IMR-90 (cell line): ENCODE data around the gene R3HDML. TPM values are rescaled to one million over a fixed set of nuclear protein-coding genes. Genes with fewer than 3 reads are reported as not detected.

ENCODE experiments used
- ATAC-seq: fragments of 200-7000 bp; cut with Tn5 transposase; 2 replicates; pipeline ENCODE4 v1.9.1; 2020; ENCODE audit warnings: low read depth, mild to moderate bottlenecking, moderate library complexity
- BruUV-seq: library from RNA; stranded (reverse); fragments of 400-500 nt; replicated peaks from 2 replicates; lab custom pipeline; 2021; lab: Mats Ljungman, UMichigan
- CTCF ChIA-PET: fragments of 300-600 bp; formaldehyde crosslinking; extraction: SDS; loops from one replicate; lab custom pipeline; 2021; ENCODE audit warnings: antibody characterized with exemption; lab: Yijun Ruan, JAX
- POLR2A ChIA-PET: fragments of 300-600 bp; sonication (Branson Sonifier 250); formaldehyde crosslinking; loops from one replicate; lab custom pipeline; 2022; ENCODE audit warnings: antibody characterized with exemption; ENCODE audit not compliant: unreplicated experiment; lab: Charles Lee
- DNase-seq: peaks from one replicate; pipeline ENCODE4 v3.0.0; 2013
- H2AFZ ChIP-seq: replicated peaks from 2 replicates; pipeline ENCODE3; 2013; ENCODE audit warnings: low read length, mild to moderate bottlenecking; ENCODE audit not compliant: poor library complexity
- H2AK5ac ChIP-seq: 2 replicates; pipeline ENCODE4 v1.6.1; 2013; ENCODE audit warnings: low read depth, low read length, inconsistent platforms
- H2AK9ac ChIP-seq: replicated peaks from 2 replicates; pipeline ENCODE3; 2013; ENCODE audit warnings: mild to moderate bottlenecking, low read depth, low read length, moderate library complexity; ENCODE audit not compliant: poor library complexity
- H2BK120ac ChIP-seq: 2 replicates; pipeline ENCODE4 v1.6.1; 2013; ENCODE audit warnings: low read depth, low read length, inconsistent platforms
- H2BK15ac ChIP-seq: 3 replicates; pipeline ENCODE4 v1.6.1; 2013; ENCODE audit warnings: low read depth, low read length, inconsistent platforms
- H2BK20ac ChIP-seq: 2 replicates; pipeline ENCODE4 v1.6.1; 2013; ENCODE audit warnings: low read depth, mild to moderate bottlenecking, inconsistent platforms, low read length, moderate library complexity
- H2BK5ac ChIP-seq: 2 replicates; pipeline ENCODE4 v1.6.1; 2013; ENCODE audit warnings: mild to moderate bottlenecking, low read depth, low read length, inconsistent platforms; ENCODE audit not compliant: poor library complexity, severe bottlenecking
- H3K14ac ChIP-seq: replicated peaks from 2 replicates; pipeline ENCODE4 v1.6.1; 2013; ENCODE audit warnings: low read depth, low read length, inconsistent platforms
- H3K18ac ChIP-seq: 2 replicates; pipeline ENCODE4 v1.6.1; 2013; ENCODE audit warnings: low read depth, low read length, control low read depth
- H3K23ac ChIP-seq: 2 replicates; pipeline ENCODE4 v1.6.1; 2013; ENCODE audit warnings: low read depth, low read length, inconsistent platforms
- H3K27ac ChIP-seq: 2 replicates; pipeline ENCODE4 v1.5.1; 2013; ENCODE audit warnings: mild to moderate bottlenecking, control low read depth, low read length; ENCODE audit not compliant: insufficient read depth
- H3K27me3 ChIP-seq: 2 replicates; pipeline ENCODE4 v1.6.1; 2013; ENCODE audit warnings: low read length; ENCODE audit not compliant: control insufficient read depth, insufficient read depth
- H3K36me3 ChIP-seq: 2 replicates; pipeline ENCODE4 v1.6.1; 2013; ENCODE audit warnings: low read length, mixed read lengths; ENCODE audit not compliant: control insufficient read depth, insufficient read depth
- H3K4ac ChIP-seq: 2 replicates; pipeline ENCODE4 v1.6.1; 2013; ENCODE audit warnings: low read depth, low read length, inconsistent platforms
- H3K4me1 ChIP-seq: 2 replicates; pipeline ENCODE4 v1.6.1; 2013; ENCODE audit warnings: low read length, mixed read lengths; ENCODE audit not compliant: control insufficient read depth, insufficient read depth
- H3K4me2 ChIP-seq: 2 replicates; pipeline ENCODE4 v1.6.1; 2013; ENCODE audit warnings: low read depth, mild to moderate bottlenecking, control low read depth, low read length, moderate library complexity
- H3K4me3 ChIP-seq: 2 replicates; pipeline ENCODE4 v1.5.1; 2013; ENCODE audit warnings: low read depth, mild to moderate bottlenecking, control low read depth, low read length, moderate library complexity; ENCODE audit not compliant: insufficient read depth
- H3K56ac ChIP-seq: 2 replicates; pipeline ENCODE4 v1.6.1; 2013; ENCODE audit warnings: low read length, inconsistent platforms; ENCODE audit not compliant: insufficient read depth; ENCODE audit errors: extremely low read depth
- H3K79me1 ChIP-seq, 2 experiments: 2 replicates each; pipeline ENCODE4 v1.6.1; 2013; ENCODE audit warnings: low read length in 2 of 2, inconsistent platforms in 1 of 2, low read depth in 1 of 2
- H3K9ac ChIP-seq: 2 replicates; pipeline ENCODE4 v1.6.1; 2013; ENCODE audit warnings: low read depth, low read length, control low read depth
- H3K9me1 ChIP-seq: 2 replicates; pipeline ENCODE4 v1.6.1; 2013; ENCODE audit warnings: low read length, inconsistent platforms; ENCODE audit not compliant: insufficient read depth
- H3K9me3 ChIP-seq: 2 replicates; pipeline ENCODE4 v1.6.1; 2013; ENCODE audit warnings: low read length; ENCODE audit not compliant: control insufficient read depth, insufficient read depth
- H4K20me1 ChIP-seq: 2 replicates; pipeline ENCODE4 v1.6.1; 2013; ENCODE audit warnings: low read length, inconsistent platforms; ENCODE audit not compliant: insufficient read depth
- H4K5ac ChIP-seq: 2 replicates; pipeline ENCODE4 v1.6.1; 2013; ENCODE audit warnings: mild to moderate bottlenecking, low read depth, low read length, control low read depth
- H4K8ac ChIP-seq, 2 experiments: 2 replicates each; pipeline ENCODE4 v1.6.1; 2013; ENCODE audit warnings: low read depth in 2 of 2, low read length in 2 of 2, control low read depth in 1 of 2, inconsistent platforms in 1 of 2
- H4K91ac ChIP-seq: 2 replicates; pipeline ENCODE4 v1.6.1; 2013; ENCODE audit warnings: low read depth, low read length, inconsistent platforms; ENCODE audit not compliant: insufficient read depth
- BHLHE40 ChIP-seq: fragments of 150-350 bp; IDR thresholded peaks from 2 replicates; pipeline ENCODE4 v1.6.1; 2016; ENCODE audit warnings: mild to moderate bottlenecking, low read depth, low read length
- CEBPB ChIP-seq: IDR thresholded peaks from 2 replicates; pipeline ENCODE4 v1.6.1; 2012; ENCODE audit warnings: low read depth, low read length, improper control_type of control experiment
- CHD1 ChIP-seq: IDR thresholded peaks from 2 replicates; pipeline ENCODE4 v1.6.1; 2012; ENCODE audit warnings: low read depth, low read length, improper control_type of control experiment
- ELK1 ChIP-seq: fragments of 150-350 bp; IDR thresholded peaks from 2 replicates; pipeline ENCODE4 v1.6.1; 2016; ENCODE audit warnings: low read depth, mild to moderate bottlenecking, low read length, moderate library complexity, borderline replicate concordance
- FOS ChIP-seq: fragments of 150-350 bp; IDR thresholded peaks from 2 replicates; pipeline ENCODE4 v1.6.1; 2016; ENCODE audit warnings: low read depth, low read length
- MAFK ChIP-seq: IDR thresholded peaks from 2 replicates; pipeline ENCODE4 v1.6.1; 2012; ENCODE audit warnings: low read depth, low read length, improper control_type of control experiment
- MAZ ChIP-seq: IDR thresholded peaks from 2 replicates; pipeline ENCODE4 v1.6.1; 2012; ENCODE audit warnings: low read depth, mild to moderate bottlenecking, low read length, improper control_type of control experiment, moderate library complexity, borderline replicate concordance
- MXI1 ChIP-seq: IDR thresholded peaks from 2 replicates; pipeline ENCODE4 v1.6.1; 2012; ENCODE audit warnings: low read depth, mild to moderate bottlenecking, low read length, moderate library complexity, borderline replicate concordance
- NFE2L2 ChIP-seq: fragments of 150-350 bp; IDR thresholded peaks from 2 replicates; pipeline ENCODE4 v1.6.1; 2016; ENCODE audit warnings: low read depth, mild to moderate bottlenecking, low read length
- POLR2A ChIP-seq: IDR thresholded peaks from 2 replicates; pipeline ENCODE4 v1.6.1; 2012; ENCODE audit warnings: mild to moderate bottlenecking, low read depth, low read length
- RCOR1 ChIP-seq: IDR thresholded peaks from 2 replicates; pipeline ENCODE4 v1.6.1; 2012; ENCODE audit warnings: mild to moderate bottlenecking, low read length, improper control_type of control experiment; ENCODE audit not compliant: insufficient replicate concordance
- USF2 ChIP-seq: fragments of 150-350 bp; IDR thresholded peaks from 2 replicates; pipeline ENCODE4 v1.6.1; 2017; ENCODE audit warnings: mild to moderate bottlenecking, antibody characterized with exemption, low read length, low read depth
- WGBS, 2 experiments: methylation state at CpG; one replicate each; pipeline versions ENCODE4 v1.1.5 to v1.1.7; 2013; ENCODE audit warnings: missing lambda C conversion rate in 2 of 2; ENCODE audit not compliant: insufficient read length in 1 of 2; ENCODE audit errors: extremely low coverage in 2 of 2; 5-methylcytosine and 5-hydroxymethylcytosine counted together
- dilution Hi-C: fragments of 300-500 bp; cut with HindIII; formaldehyde crosslinking; loops from one replicate; pipeline ENCODE4 v1.14.3; 2018; ENCODE audit warnings: low sequenced_read_pairs; ENCODE audit not compliant: unreplicated experiment
- in situ Hi-C: fragments of 300-500 bp; cut with MboI; formaldehyde crosslinking; loops from 3 replicates; pipeline ENCODE4 v1.14.3; 2019; ENCODE audit warnings: low sequenced_read_pairs, inconsistent platforms, mixed read lengths
- intact Hi-C: fragments of 100-400 bp; cut with micrococcal nuclease; formaldehyde crosslinking; loops from 2 replicates; pipeline ENCODE4 v1.10.0; 2022
- polyA plus RNA-seq, 3 experiments: library from polyadenylated mRNA; depleted of rRNA; stranded (reverse); fragments of >200 nt; gene quantifications; 2 replicates each; pipeline ENCODE4 v1.2.3, GENCODE V29; 2012; ENCODE audit warnings: low replicate concordance in 1 of 3
- total RNA-seq: library from RNA; depleted of rRNA; stranded (reverse); fragments of >200 nt; gene quantifications from 2 replicates; pipeline ENCODE4 v1.2.3, GENCODE V29; 2012

The R3HDML gene
- total and polyA plus RNA-seq, 2 of the 4 experiments (the other 2 are of a cell fraction): not detected

GRCh38 chr20:44382641-44383040 lies 45.8 kb downstream of the R3HDML start:
- ChIA-PET CTCF (no interaction called here), POLR2A (no interaction called here)
- no peaks in the 10 kb centered on the region for H3K9me1 ChIP-seq
- no peak overlapping the region for H4K91ac ChIP-seq
- no peak overlapping the region for H2AFZ ChIP-seq
- H3K9me3 ChIP-seq: no peaks in the 10 kb centered on the region
- DNase-seq: no peak
- intact Hi-C loops (loop anchor here (5.0 kb wide), 1 partner anchor 350 kb away; no protein-coding TSS in a partner anchor), in situ Hi-C loops (loop anchor here (5.0 to 25.0 kb wide), 2 partner anchors 225 to 480 kb away; no protein-coding TSS in a partner anchor), dilution Hi-C loops (no loop called here)
- no peak overlapping the region for H2BK15ac ChIP-seq
- no peaks in the 10 kb centered on the region for H3K36me3 ChIP-seq
- no CpG with 5 or more reads among the region's 2 CpGs for WGBS, 2 experiments
- no peaks in the 10 kb centered on the region for H3K79me1 ChIP-seq
- no peak for TF ChIP-seq BHLHE40
- TF ChIP-seq NFE2L2: no peak
- TF ChIP-seq POLR2A: no peak
- TF ChIP-seq MXI1: no peak
- TF ChIP-seq CEBPB: no peak
- TF ChIP-seq ELK1: no peak
- no peak for TF ChIP-seq FOS
- TF ChIP-seq MAZ: no peak
- TF ChIP-seq RCOR1: no peak
- TF ChIP-seq CHD1: no peak
- no peak for TF ChIP-seq MAFK
- TF ChIP-seq USF2: no peak
- no peak overlapping the region for H3K9ac ChIP-seq
- no peak overlapping the region for H2AK9ac ChIP-seq
- H3K4ac ChIP-seq: no peak overlapping the region
- no peak overlapping the region for H4K5ac ChIP-seq
- no peak overlapping the region for H2BK120ac ChIP-seq
- no peak overlapping the region for H3K14ac ChIP-seq
- H3K4me2 ChIP-seq: no peak overlapping the region
- H4K20me1 ChIP-seq: no peaks in the 10 kb centered on the region
- no peak overlapping the region for H3K4me3 ChIP-seq
- H3K56ac ChIP-seq: no peak overlapping the region
- no peaks in the 10 kb centered on the region for H3K4me1 ChIP-seq
- H3K18ac ChIP-seq: no peak overlapping the region
- no peak overlapping the region for H3K23ac ChIP-seq
- no peak overlapping the region for H2BK5ac ChIP-seq
- no TSS peak for BruUV-seq
- no peak overlapping the region for H4K8ac ChIP-seq
- peaks cover 2% of the 10 kb centered on the region; the same call in 1 of the 2 replicates for H3K27me3 ChIP-seq
- no peak overlapping the region for H2BK20ac ChIP-seq
- H2AK5ac ChIP-seq: no peak overlapping the region
- no peak for ATAC-seq
- H3K27ac ChIP-seq: no peak overlapping the region
